ENCODE data around the gene CSHL1. TPM values are rescaled to one million over a fixed set of nuclear protein-coding genes. Genes with fewer than 3 reads are reported as not detected.

CSHL1 gene
- not detected in 2 replicates for total RNA-seq

GRCh38 chr17:63911041-63911635 is at the start of gene CSHL1:
Gene CSHL1, minus strand, starts transcription at chr17:63911258. Its CDS starts 62 bp downstream, at chr17:63911196.

GRCh38 chr17:63931981-63932561 is 21.0 kb upstream of the CSHL1 start, which contains the start of gene CD79B:
Gene CD79B, minus strand, starts transcription at chr17:63932331. Its CDS starts 70 bp downstream, at chr17:63932261.

GRCh38 chr17:63918789-63919305 is 7.8 kb upstream of the CSHL1 start, which contains the start of gene GH1:
Gene GH1, minus strand, starts transcription at chr17:63918839. Its CDS starts 63 bp downstream, at chr17:63918776.

GRCh38 chr17:63896524-63897354 is 14.3 kb downstream of the CSHL1 start, which contains the start of gene CSH1:
Gene CSH1, minus strand, starts transcription at chr17:63896574. Its CDS starts 63 bp downstream, at chr17:63896511.

GRCh38 chr17:63881935-63882601 is 29.0 kb downstream of the CSHL1 start, which contains the start of gene GH2:
Gene GH2, minus strand, starts transcription at chr17:63881944. Its CDS starts 143 bp downstream, at chr17:63881801.

GRCh38 chr17:63873577-63873976 is 37.5 kb downstream of the CSHL1 start, which contains the start of gene CSH2:
Gene CSH2, minus strand, starts transcription at chr17:63873677. Its CDS starts 63 bp downstream, at chr17:63873614.

Other genes starting within 250 kb of the CSHL1 start
- 19.3 and 28.1 TPM in 2 replicates for gene LIMD2, start 211.1 kb downstream of the CSHL1 start, total RNA-seq
- 22.4 and 26.8 TPM in 2 replicates for gene STRADA, start 169.5 kb downstream of the CSHL1 start, total RNA-seq
- gene CCDC47, start 137.7 kb downstream of the CSHL1 start, total RNA-seq: 116 and 130 TPM in 2 replicates
- 56.3 and 57.5 TPM in 2 replicates for gene DDX42, start 137.1 kb downstream of the CSHL1 start, total RNA-seq
- 78.1 and 83.1 TPM in 2 replicates for gene PSMC5, start 83.8 kb downstream of the CSHL1 start, total RNA-seq
- 54.8 and 59.6 TPM in 2 replicates for gene FTSJ3, start 83.6 kb downstream of the CSHL1 start, total RNA-seq
- 46.7 and 60.8 TPM in 2 replicates for gene SMARCD2, start 68.6 kb downstream of the CSHL1 start, total RNA-seq
- not detected in 2 replicates for gene CSH2, start 37.6 kb downstream of the CSHL1 start, total RNA-seq
- not detected in 2 replicates for gene GH2, start 29.3 kb downstream of the CSHL1 start, total RNA-seq
- not detected in 2 replicates for gene CSH1, start 14.7 kb downstream of the CSHL1 start, total RNA-seq
- gene GH1, start 7.6 kb upstream of the CSHL1 start, total RNA-seq: not detected in 2 replicates
- 0.22 and 0.43 TPM in 2 replicates for gene CD79B, start 21.1 kb upstream of the CSHL1 start, total RNA-seq
- gene SCN4A, start 61.7 kb upstream of the CSHL1 start, total RNA-seq: under 0.01 TPM in 2 replicates
- gene PRR29, start 87.1 kb upstream of the CSHL1 start, total RNA-seq: 0.54 and 0.60 TPM in 2 replicates
- 99.0 and 162 TPM in 2 replicates for gene ICAM2, start 109.4 kb upstream of the CSHL1 start, total RNA-seq
- gene ERN1, start 218.9 kb upstream of the CSHL1 start, total RNA-seq: 13.5 and 14.5 TPM in 2 replicates

Data from dermis lymphatic vessel endothelial cell (primary cell).